PC-3 (cell line): Measurements from ENCODE around the gene DACT2. TPM values are rescaled to one million over a fixed set of nuclear protein-coding genes. Genes with fewer than 3 reads are reported as not detected.

ENCODE experiments used
- ATAC-seq: fragments of 200-7000 bp; cut with Tn5 transposase; 2 replicates; pipeline ENCODE4 v1.9.1; 2020; ENCODE audit warnings: mild to moderate bottlenecking, moderate library complexity
- BruUV-seq: library from RNA; stranded (reverse); fragments of 400-500 nt; replicated peaks from 2 replicates; lab custom pipeline; 2021; lab: Mats Ljungman, UMichigan
- CTCF ChIA-PET: fragments of 300-600 bp; sonication (Branson Sonifier 250); formaldehyde crosslinking; loops from one replicate; lab custom pipeline; 2022; ENCODE audit warnings: antibody characterized with exemption; lab: Charles Lee
- POLR2A ChIA-PET: fragments of 300-600 bp; sonication (Branson Sonifier 250); formaldehyde crosslinking; loops from one replicate; lab custom pipeline; 2022; ENCODE audit warnings: antibody characterized with exemption; ENCODE audit not compliant: unreplicated experiment; lab: Charles Lee
- DNase-seq: peaks from one replicate; pipeline ENCODE4 v3.0.0-alpha.2; 2015
- H2AFZ ChIP-seq: fragments of 300-600 bp; sonication (generic); 2 replicates; pipeline ENCODE4 v1.6.0; 2016; ENCODE audit warnings: antibody characterized with exemption, low read length
- H3F3A ChIP-seq: fragments of 300-600 bp; sonication (generic); one replicate; pipeline ENCODE4 v1.6.0; 2017; ENCODE audit warnings: antibody characterized with exemption, low read length, control low read depth, mild to moderate bottlenecking; ENCODE audit not compliant: unreplicated experiment
- H3K27ac ChIP-seq: fragments of 300-600 bp; sonication (generic); 2 replicates; pipeline ENCODE4 v1.5.1; 2016; ENCODE audit warnings: mild to moderate bottlenecking, low read length
- H3K27me3 ChIP-seq: fragments of 300-600 bp; sonication (generic); 2 replicates; pipeline ENCODE4 v1.6.1; 2016; ENCODE audit warnings: low read length, mixed read lengths
- H3K36me3 ChIP-seq: fragments of 300-600 bp; sonication (generic); 2 replicates; pipeline ENCODE4 v1.6.1; 2016; ENCODE audit warnings: low read depth, mixed run types, low read length, mixed read lengths
- H3K4me1 ChIP-seq: fragments of 300-600 bp; sonication (generic); 2 replicates; pipeline ENCODE4 v1.5.1; 2016; ENCODE audit warnings: low read length; ENCODE audit not compliant: insufficient read depth
- H3K4me2 ChIP-seq: fragments of 300-600 bp; sonication (generic); 2 replicates; pipeline ENCODE4 v1.6.0; 2016; ENCODE audit warnings: low read length
- H3K4me3 ChIP-seq: fragments of 300-600 bp; sonication (generic); 2 replicates; pipeline ENCODE4 v1.5.1; 2016; ENCODE audit warnings: mild to moderate bottlenecking, low read length, mixed read lengths
- H3K79me2 ChIP-seq: fragments of 300-600 bp; sonication (generic); 2 replicates; pipeline ENCODE4 v1.6.1; 2017; ENCODE audit warnings: low read length, mixed read lengths
- H3K9ac ChIP-seq: fragments of 300-600 bp; sonication (generic); 2 replicates; pipeline ENCODE4 v1.6.0; 2016; ENCODE audit warnings: mild to moderate bottlenecking, low read length
- H3K9me2 ChIP-seq: fragments of 300-600 bp; sonication (generic); replicated peaks from 2 replicates; pipeline ENCODE4 v1.6.1; 2016; ENCODE audit warnings: mixed run types, low read length, mixed read lengths
- H3K9me3 ChIP-seq: fragments of 300-600 bp; sonication (generic); 2 replicates; pipeline ENCODE4 v1.6.1; 2016; ENCODE audit warnings: low read length, mixed read lengths
- H4K20me1 ChIP-seq: fragments of 300-600 bp; sonication (generic); 2 replicates; pipeline ENCODE4 v1.6.1; 2016; ENCODE audit warnings: low read length, mixed read lengths
- CTCF ChIP-seq: fragments of 300-600 bp; sonication (generic); conservative IDR thresholded peaks from 2 replicates; pipeline ENCODE4 v1.5.1; 2017; ENCODE audit warnings: antibody characterized with exemption, low read depth, mild to moderate bottlenecking, low read length
- EZH2 ChIP-seq: fragments of 300-600 bp; sonication (generic); IDR thresholded peaks from one replicate; pipeline ENCODE4 v1.6.1; 2017; ENCODE audit warnings: antibody characterized with exemption, mild to moderate bottlenecking, low read length; ENCODE audit not compliant: unreplicated experiment
- EZH2phosphoT487 ChIP-seq: fragments of 300-600 bp; sonication (generic); IDR thresholded peaks from 2 replicates; pipeline ENCODE4 v1.6.1; 2018; ENCODE audit warnings: mild to moderate bottlenecking, antibody characterized with exemption, low read length, borderline replicate concordance
- intact Hi-C: fragments of 100-400 bp; cut with micrococcal nuclease; formaldehyde crosslinking; loops from 2 replicates; pipeline ENCODE4 v1.9.0; 2023
- total RNA-seq: library from RNA; depleted of rRNA; stranded (reverse); fragments of >200 nt; gene quantifications from 2 replicates; pipeline ENCODE4 v1.2.3, GENCODE V29; 2014

The DACT2 gene
- total RNA-seq, 1 experiment from 2014 or later: not detected

GRCh38 chr6:168305863-168306262 lies 13.7 kb downstream of the DACT2 start:
- no peak for ATAC-seq
- peaks cover 47% of the 10 kb centered on the region for H3K27me3 ChIP-seq
- no peak overlapping the region for H3K4me3 ChIP-seq
- no peaks in the 10 kb centered on the region for H3K79me2 ChIP-seq
- ChIA-PET POLR2A (no interaction called here), CTCF (no interaction called here)
- no peaks in the 10 kb centered on the region for H3K9me2 ChIP-seq
- H3K9ac ChIP-seq: no peak overlapping the region
- H3K9me3 ChIP-seq: no peaks in the 10 kb centered on the region
- no peak overlapping the region for H2AFZ ChIP-seq
- intact Hi-C loops: no loop called here
- no TSS peak for BruUV-seq
- H4K20me1 ChIP-seq: no peaks in the 10 kb centered on the region
- H3K36me3 ChIP-seq: no peaks in the 10 kb centered on the region
- H3F3A ChIP-seq: no peaks in the 10 kb centered on the region
- no peak overlapping the region for H3K4me2 ChIP-seq
- no peak overlapping the region for H3K27ac ChIP-seq
- DNase-seq: no peak
- no peaks in the 10 kb centered on the region for H3K4me1 ChIP-seq
- no peak for TF ChIP-seq CTCF

- no peak for DNase-seq
- H3K9ac ChIP-seq: no peak overlapping the region
- no TSS peak for BruUV-seq
- no peaks in the 10 kb centered on the region for H3K9me3 ChIP-seq
- H3K4me3 ChIP-seq: no peak overlapping the region
- no peaks in the 10 kb centered on the region for H4K20me1 ChIP-seq
- no peak overlapping the region for H2AFZ ChIP-seq
- H3K36me3 ChIP-seq: no peaks in the 10 kb centered on the region
- H3K4me1 ChIP-seq: no peaks in the 10 kb centered on the region
- intact Hi-C loops: no loop called here
- ATAC-seq: no peak
- no peak overlapping the region for H3K27ac ChIP-seq
- TF ChIP-seq EZH2phosphoT487 (no peak), CTCF (no peak), EZH2 (no peak)
- H3K4me2 ChIP-seq: no peak overlapping the region
- H3F3A ChIP-seq: no peaks in the 10 kb centered on the region
- CTCF ChIA-PET: no interaction called here
- H3K79me2 ChIP-seq: no peaks in the 10 kb centered on the region
- POLR2A ChIA-PET: no interaction called here
- H3K9me2 ChIP-seq: no peaks in the 10 kb centered on the region
- peaks cover 50% of the 10 kb centered on the region for H3K27me3 ChIP-seq
These were observed 14.4 kb downstream of the DACT2 start for GRCh38 chr6:168305096-168305749.

- Histone ChIP-seq H3K9me3 (no peaks in the 10 kb centered on the region), H3K4me1 (no peaks in the 10 kb centered on the region), H4K20me1 (no peaks in the 10 kb centered on the region), H3K4me2 (no peak overlapping the region), H3K79me2 (no peaks in the 10 kb centered on the region), H3F3A (no peaks in the 10 kb centered on the region), H2AFZ (no peak overlapping the region), H3K9ac (no peak overlapping the region), H3K9me2 (no peaks in the 10 kb centered on the region), H3K27me3 (peaks cover 55% of the 10 kb centered on the region), H3K36me3 (no peaks in the 10 kb centered on the region), H3K27ac (no peak overlapping the region), H3K4me3 (no peak overlapping the region)
- intact Hi-C loops: no loop called here
- POLR2A ChIA-PET: no interaction called here
- no peak for ATAC-seq
- TF ChIP-seq EZH2 (no peak), CTCF (no peak), EZH2phosphoT487 (no peak)
- no peak for DNase-seq
- BruUV-seq: no TSS peak
- CTCF ChIA-PET: no interaction called here
These were observed 14.9 kb downstream of the DACT2 start for GRCh38 chr6:168304752-168305015.
